Measurements from ENCODE around the gene AMHR2. TPM values are rescaled to one million over a fixed set of nuclear protein-coding genes. Genes with fewer than 3 reads are reported as not detected.

The AMHR2 gene
- total and polyA plus RNA-seq, 9 of the 15 experiments (the other 6 are each of a cell fraction or from before 2014, with no cell fraction given), result 8.9 to 49.7 (median 19.3) TPM

GRCh38 chr12:53381731-53382630 lies 41.7 kb upstream of the AMHR2 start (continued):
- TF ChIP-seq KAT7 (CRISPR knock-in tag; IDR thresholded peaks at IDR 0.05; ENCODE audit: borderline replicate concordance) (peak; percentile 87; the same call in 1 of the 2 replicates), HDGF (IDR thresholded peaks at IDR 0.05) (peak; percentile 78; the same call in 1 of the 2 replicates), CBX1 (IDR thresholded peaks at IDR 0.05; ENCODE audit: low read depth) (no peak), CC2D1A (IDR thresholded peaks at IDR 0.05) (peak; percentile 53; the same call in 1 of the 2 replicates), CTCFL (IDR thresholded peaks at IDR 0.05; ENCODE audit: borderline replicate concordance, insufficient read depth, low read depth, low read length, poor library complexity, severe bottlenecking) (peak; percentile 72), SOX6 (IDR thresholded peaks at IDR 0.05) (0 out of 2 replicates have a peak, but pooled peaks have one; percentile 43), ATF3 (IDR thresholded peaks at IDR 0.05) (peak; percentile 2; the same call in 1 of the 2 replicates), ATF3 (CRISPR knock-in tag; conservative IDR thresholded peaks at IDR 0.05) (no peak), CREB3L1 (IDR thresholded peaks at IDR 0.05; ENCODE audit: borderline replicate concordance, low read depth) (no peak), ZNF316 (IDR thresholded peaks at IDR 0.05) (peak; percentile 39; the same call in 1 of the 2 replicates)

Measured in K562 (cell line).